ENCODE measurements around the gene YIPF4. TPM values are rescaled to one million over a fixed set of nuclear protein-coding genes. Genes with fewer than 3 reads are reported as not detected.

Gene YIPF4
- polyA plus RNA-seq, 1 of the 3 experiments (the other 2 are of a cell fraction): 3.5 TPM

DNA sequence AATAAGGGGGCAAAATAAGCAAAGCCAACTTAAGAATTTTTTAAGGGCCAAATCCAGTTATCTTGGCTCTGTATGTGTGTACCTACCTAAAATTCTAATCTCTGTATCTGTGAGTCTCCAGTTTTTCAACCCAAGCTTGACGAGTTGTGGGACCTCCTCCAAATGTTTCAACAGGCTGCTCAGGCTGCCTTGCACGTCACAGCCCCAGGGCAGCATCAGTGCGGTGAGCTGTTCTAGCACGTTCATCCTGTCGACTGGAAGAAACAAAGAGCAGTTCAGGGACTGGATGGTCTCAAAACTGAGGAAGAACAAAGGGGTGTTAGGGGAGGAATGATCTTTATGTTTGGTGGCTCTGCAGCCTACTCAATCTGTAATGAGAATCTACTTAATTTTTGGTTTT is 42.4 kb upstream of the YIPF4 start:
- no peaks in the 10 kb centered on the region for H4K20me1 ChIP-seq (ENCODE audit: insufficient read depth)
- 93% methylated on average over 5 of the region's 5 CpGs for WGBS (ENCODE audit: low lambda C conversion rate)
- ChIA-PET CTCF (no interaction called here), POLR2A (no interaction called here)
- no peak overlapping the region for H3K9ac ChIP-seq
- no peak for DNase-seq
- H3K9me3 ChIP-seq: 0 out of 2 replicates have a peak, but pooled peaks cover 5% of the 10 kb centered on the region
- no peak overlapping the region for H3K27ac ChIP-seq (ENCODE audit: low read depth in 2 of 2, low read length in 1 of 2)
- H3K36me3 ChIP-seq (replicated peaks in 1 of 2; ENCODE audit: control insufficient read depth in 1 of 2, insufficient read depth in 2 of 2, low read length in 1 of 2): peaks cover 4 to 8% of the 10 kb centered on the region in 2 experiments
- H3K79me2 ChIP-seq (ENCODE audit: insufficient read depth): no peaks in the 10 kb centered on the region
- no peak overlapping the region for H2AFZ ChIP-seq (ENCODE audit: low read depth)
- H3K4me2 ChIP-seq: no peak overlapping the region
- H3K9me2 ChIP-seq: no peaks in the 10 kb centered on the region
- H3K4me1 ChIP-seq (ENCODE audit: control insufficient read depth in 1 of 2, insufficient read depth in 2 of 2, low read depth in 1 of 2, low read length in 1 of 2): no peaks in the 10 kb centered on the region; a peak in 1 of 4 replicates
- H3K4me3 ChIP-seq (ENCODE audit: low read depth in 2 of 2, low read length in 1 of 2): no peak overlapping the region
- H3F3A ChIP-seq (replicated peaks; ENCODE audit: insufficient read depth): no peaks in the 10 kb centered on the region
- no peaks in the 10 kb centered on the region for H3K27me3 ChIP-seq (ENCODE audit: insufficient read depth)
- TF ChIP-seq REST (IDR thresholded peaks at IDR 0.05; ENCODE audit: low read depth, low read length): no peak
- TF ChIP-seq TCF12 (IDR thresholded peaks at IDR 0.05): no peak
- TF ChIP-seq NFIC (IDR thresholded peaks at IDR 0.05; ENCODE audit: borderline replicate concordance): no peak
- TF ChIP-seq EP300 (IDR thresholded peaks at IDR 0.05; ENCODE audit: borderline replicate concordance in 1 of 2, low read depth in 1 of 2, low read length in 1 of 2): no peak
- TF ChIP-seq RXRA (IDR thresholded peaks at IDR 0.05; ENCODE audit: borderline replicate concordance, low read depth): no peak
- TF ChIP-seq SMC3 (IDR thresholded peaks at IDR 0.05; ENCODE audit: low read depth, low read length): no peak
- no peak for TF ChIP-seq GABPA (IDR thresholded peaks at IDR 0.05; ENCODE audit: low read depth)
- no peak for TF ChIP-seq YY1 (IDR thresholded peaks at IDR 0.05; ENCODE audit: low read depth)
- no peak for TF ChIP-seq POLR2AphosphoS5 (IDR thresholded peaks at IDR 0.05; ENCODE audit: low read depth, low read length)
- TF ChIP-seq GATA2 (CRISPR knock-in tag; IDR thresholded peaks at IDR 0.05): no peak
- no peak for TF ChIP-seq FOXJ3 (CRISPR knock-in tag; IDR thresholded peaks at IDR 0.05)
- TF ChIP-seq RFX5 (IDR thresholded peaks at IDR 0.05; ENCODE audit: low read length): no peak
- TF ChIP-seq, protein P1, sequence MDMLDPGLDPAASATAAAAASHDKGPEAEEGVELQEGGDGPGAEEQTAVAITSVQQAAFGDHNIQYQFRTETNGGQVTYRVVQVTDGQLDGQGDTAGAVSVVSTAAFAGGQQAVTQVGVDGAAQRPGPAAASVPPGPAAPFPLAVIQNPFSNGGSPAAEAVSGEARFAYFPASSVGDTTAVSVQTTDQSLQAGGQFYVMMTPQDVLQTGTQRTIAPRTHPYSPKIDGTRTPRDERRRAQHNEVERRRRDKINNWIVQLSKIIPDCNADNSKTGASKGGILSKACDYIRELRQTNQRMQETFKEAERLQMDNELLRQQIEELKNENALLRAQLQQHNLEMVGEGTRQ (IDR thresholded peaks at IDR 0.05; ENCODE audit: borderline replicate concordance, low read depth, low read length): no peak
- no peak for TF ChIP-seq RAD21 (IDR thresholded peaks at IDR 0.05; ENCODE audit: low read length)
- TF ChIP-seq ELF1 (IDR thresholded peaks at IDR 0.05): no peak

DNA sequence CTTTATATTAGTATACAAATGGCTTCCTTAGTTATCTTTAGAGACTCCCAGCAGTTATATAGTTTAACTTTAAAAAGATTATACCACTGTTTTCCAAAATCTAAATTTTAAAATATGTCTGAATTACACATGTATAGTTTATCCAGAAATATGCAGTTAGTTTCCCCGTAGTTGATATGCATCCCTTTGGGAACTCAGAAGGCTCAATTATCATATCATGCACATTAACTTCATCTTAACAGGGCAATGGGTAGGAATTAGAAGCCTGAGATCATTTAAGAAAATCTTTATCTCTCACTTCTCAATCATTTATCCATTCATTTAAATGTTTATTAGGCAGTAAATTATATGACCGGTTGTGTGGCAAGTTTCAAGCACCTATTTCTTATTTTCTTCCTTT is 40.2 kb upstream of the YIPF4 start:
- H3F3A ChIP-seq (replicated peaks; ENCODE audit: insufficient read depth): no peaks in the 10 kb centered on the region
- no peak overlapping the region for H3K9ac ChIP-seq
- 0 out of 2 replicates have a peak, but pooled peaks cover 5% of the 10 kb centered on the region for H3K9me3 ChIP-seq
- H3K27ac ChIP-seq (ENCODE audit: low read depth in 2 of 2, low read length in 1 of 2): no peak overlapping the region
- no peaks in the 10 kb centered on the region; a peak in 1 of 4 replicates for H3K4me1 ChIP-seq (ENCODE audit: control insufficient read depth in 1 of 2, insufficient read depth in 2 of 2, low read depth in 1 of 2, low read length in 1 of 2)
- no peak for DNase-seq
- no peak for TF ChIP-seq GATA2 (CRISPR knock-in tag; IDR thresholded peaks at IDR 0.05)
- no peak for TF ChIP-seq MAX (IDR thresholded peaks at IDR 0.05; ENCODE audit: low read depth)
- no peak for TF ChIP-seq FOXM1 (IDR thresholded peaks at IDR 0.05; ENCODE audit: low read depth)
- no peak for TF ChIP-seq POLR2AphosphoS5 (IDR thresholded peaks at IDR 0.05; ENCODE audit: low read depth, low read length)
- TF ChIP-seq RCOR1 (IDR thresholded peaks at IDR 0.05; ENCODE audit: low read length): no peak
- TF ChIP-seq GABPA (IDR thresholded peaks at IDR 0.05; ENCODE audit: low read depth): no peak
- TF ChIP-seq, protein P1 (IDR thresholded peaks at IDR 0.05; ENCODE audit: borderline replicate concordance, low read depth, low read length): no peak
- TF ChIP-seq CHD2 (IDR thresholded peaks at IDR 0.05; ENCODE audit: low read length, partially characterized antibody): no peak
- no peak for TF ChIP-seq FOSL2 (IDR thresholded peaks at IDR 0.05; ENCODE audit: borderline replicate concordance, low read depth)
- TF ChIP-seq EP300 (IDR thresholded peaks at IDR 0.05; ENCODE audit: borderline replicate concordance in 1 of 2, low read depth in 1 of 2, low read length in 1 of 2): no peak
- TF ChIP-seq RXRA (IDR thresholded peaks at IDR 0.05; ENCODE audit: borderline replicate concordance, low read depth): no peak
- no peak for TF ChIP-seq SIN3A (IDR thresholded peaks at IDR 0.05; ENCODE audit: borderline replicate concordance, low read depth, low read length)
- no peak for TF ChIP-seq TCF12 (IDR thresholded peaks at IDR 0.05)
- TF ChIP-seq ELF1 (IDR thresholded peaks at IDR 0.05): no peak
- no peak for TF ChIP-seq TEAD4 (IDR thresholded peaks at IDR 0.05; ENCODE audit: borderline replicate concordance, insufficient read depth)
- no peak for TF ChIP-seq EZH2phosphoT487 (IDR thresholded peaks at IDR 0.05; ENCODE audit: borderline replicate concordance, low read depth)
- TF ChIP-seq MEF2A (IDR thresholded peaks at IDR 0.05; ENCODE audit: borderline replicate concordance, low read depth): no peak
- POLR2A ChIA-PET: no interaction called here
- peaks cover 4 to 8% of the 10 kb centered on the region in 2 experiments for H3K36me3 ChIP-seq (replicated peaks in 1 of 2; ENCODE audit: control insufficient read depth in 1 of 2, insufficient read depth in 2 of 2, low read length in 1 of 2)
- 93% methylated on average over 2 of the region's 2 CpGs for WGBS (ENCODE audit: low lambda C conversion rate)
- H4K20me1 ChIP-seq (ENCODE audit: insufficient read depth): no peaks in the 10 kb centered on the region
- no peak overlapping the region for H3K4me3 ChIP-seq (ENCODE audit: low read depth in 2 of 2, low read length in 1 of 2)
- H3K4me2 ChIP-seq: no peak overlapping the region
- CTCF ChIA-PET: no interaction called here
- H2AFZ ChIP-seq (ENCODE audit: low read depth): no peak overlapping the region
- no peaks in the 10 kb centered on the region for H3K9me2 ChIP-seq
- H3K27me3 ChIP-seq (ENCODE audit: insufficient read depth): no peaks in the 10 kb centered on the region
- no peaks in the 10 kb centered on the region for H3K79me2 ChIP-seq (ENCODE audit: insufficient read depth)

Data from SK-N-SH (cell line).